ENCODE measurements around the gene MCTS1.
"Not testable (repeated sequence)": the region's sequence is repeated elsewhere in the genome, so short reads cannot be mapped to it uniquely, and the experiment has no call there.

Gene MCTS1

GRCh38 chrX:120629667-120630537, 26.0 kb downstream of the MCTS1 start, which contains the start of gene C1GALT1C1:
Gene C1GALT1C1, minus strand, starts transcription at chrX:120630054. Its CDS starts 2,888 bp downstream, at chrX:120627166.
- peak; percentile 94 for DNase-seq

- DNase-seq, result no peak
These were observed 34.7 kb downstream of the MCTS1 start for GRCh38 chrX:120638619-120639018.

- DNase-seq, result no peak
These were observed 39.0 kb downstream of the MCTS1 start for GRCh38 chrX:120642871-120643270.

- no peak for DNase-seq
These were observed 43.2 kb downstream of the MCTS1 start for GRCh38 chrX:120647127-120647526.

- DNase-seq, result not testable (repeated sequence)
These were observed 48.4 kb downstream of the MCTS1 start for GRCh38 chrX:120652256-120652655.

- DNase-seq, result no peak
These were observed 49.1 kb downstream of the MCTS1 start for GRCh38 chrX:120653000-120653399.

GRCh38 chrX:120660637-120661036, 56.7 kb downstream of the MCTS1 start:
- no peak for DNase-seq
